CD8-positive, alpha-beta memory T cell (primary cell): ENCODE measurements around the gene PNPLA8. TPM values are rescaled to one million over a fixed set of nuclear protein-coding genes. Genes with fewer than 3 reads are reported as not detected.
A peak's percentile ranks its signal among the peaks of the same experiment; 100 is the strongest.

Source experiments
- CTCF ChIA-PET: fragments of 350-600 bp; sonication (Branson Sonifier 250); formaldehyde crosslinking; loops from one replicate; lab custom pipeline; 2021; ENCODE audit warnings: antibody characterized with exemption; lab: Charles Lee
- POLR2A ChIA-PET: fragments of 350-600 bp; sonication (Branson Sonifier 250); formaldehyde crosslinking; loops from one replicate; lab custom pipeline; 2021; ENCODE audit warnings: antibody characterized with exemption; lab: Charles Lee
- DNase-seq, 5 donors: peaks; one replicate each; pipeline versions ENCODE4 v3.0.0 to v3.0.0-alpha.2; 2020 to 2022; ENCODE audit warnings: mixed read lengths in 1 of 5
- H3K27ac ChIP-seq: one replicate; pipeline ENCODE4 v1.7.0; 2013; ENCODE audit warnings: low read depth, mild to moderate bottlenecking, low read length, moderate library complexity
- H3K27me3 ChIP-seq: 2 replicates; pipeline ENCODE4 v1.7.0; 2013; ENCODE audit warnings: low read length, mild to moderate bottlenecking; ENCODE audit not compliant: insufficient read depth, poor library complexity, severe bottlenecking
- H3K36me3 ChIP-seq: 2 replicates; pipeline ENCODE4 v1.7.0; 2013; ENCODE audit warnings: mild to moderate bottlenecking, low read length, moderate library complexity; ENCODE audit not compliant: insufficient read depth
- H3K4me1 ChIP-seq: 2 replicates; pipeline ENCODE4 v1.7.0; 2013; ENCODE audit warnings: mild to moderate bottlenecking, low read length, moderate library complexity; ENCODE audit not compliant: insufficient read depth
- H3K4me3 ChIP-seq: 2 replicates; pipeline ENCODE4 v1.7.0; 2013; ENCODE audit warnings: mild to moderate bottlenecking, low read length
- H3K9me3 ChIP-seq: 2 replicates; pipeline ENCODE4 v1.7.0; 2013; ENCODE audit warnings: mild to moderate bottlenecking, low read length
- H3K27ac Mint-ChIP-seq, 8 donors: one replicate each; pipeline ENCODE4 v1.8.0; 2020 to 2021; ENCODE audit warnings: mixed read lengths in 8 of 8, mild to moderate bottlenecking in 6 of 8, inconsistent platforms in 3 of 8, moderate library complexity in 3 of 8
- H3K27me3 Mint-ChIP-seq, 2 donors: one replicate each; pipeline ENCODE4 v1.8.0; 2020 to 2021; ENCODE audit warnings: mixed read lengths in 2 of 2, mild to moderate bottlenecking in 1 of 2, moderate library complexity in 1 of 2
- H3K36me3 Mint-ChIP-seq, 3 donors: one replicate each; pipeline ENCODE4 v1.8.0; 2020 to 2021; ENCODE audit warnings: mixed read lengths in 3 of 3, inconsistent platforms in 1 of 3, mild to moderate bottlenecking in 1 of 3
- H3K4me1 Mint-ChIP-seq, 3 donors: one replicate each; pipeline ENCODE4 v1.8.0; 2020 to 2021; ENCODE audit warnings: mixed read lengths in 3 of 3, inconsistent platforms in 1 of 3, mild to moderate bottlenecking in 1 of 3
- H3K4me3 Mint-ChIP-seq, 7 donors: one replicate each; pipeline ENCODE4 v1.8.0; 2020 to 2021; ENCODE audit warnings: mixed read lengths in 7 of 7, mild to moderate bottlenecking in 6 of 7, moderate library complexity in 4 of 7, inconsistent platforms in 2 of 7
- H3K9me3 Mint-ChIP-seq, 5 donors: one replicate each; pipeline ENCODE4 v1.8.0; 2020 to 2022; ENCODE audit warnings: mixed read lengths in 5 of 5, mild to moderate bottlenecking in 3 of 5, moderate library complexity in 2 of 5, inconsistent platforms in 1 of 5
- polyA plus RNA-seq: library from polyadenylated mRNA; unstranded; fragments of 300-500 nt; fragmentation: Illumina TruSeq; gene quantifications from one replicate; pipeline ENCODE4 v1.2.3, GENCODE V29; 2021
- total RNA-seq, 2 experiments: library from RNA; stranded (reverse); gene quantifications; one replicate each; pipeline ENCODE4 v1.2.3, GENCODE V29; 2021

Gene PNPLA8, protein sequence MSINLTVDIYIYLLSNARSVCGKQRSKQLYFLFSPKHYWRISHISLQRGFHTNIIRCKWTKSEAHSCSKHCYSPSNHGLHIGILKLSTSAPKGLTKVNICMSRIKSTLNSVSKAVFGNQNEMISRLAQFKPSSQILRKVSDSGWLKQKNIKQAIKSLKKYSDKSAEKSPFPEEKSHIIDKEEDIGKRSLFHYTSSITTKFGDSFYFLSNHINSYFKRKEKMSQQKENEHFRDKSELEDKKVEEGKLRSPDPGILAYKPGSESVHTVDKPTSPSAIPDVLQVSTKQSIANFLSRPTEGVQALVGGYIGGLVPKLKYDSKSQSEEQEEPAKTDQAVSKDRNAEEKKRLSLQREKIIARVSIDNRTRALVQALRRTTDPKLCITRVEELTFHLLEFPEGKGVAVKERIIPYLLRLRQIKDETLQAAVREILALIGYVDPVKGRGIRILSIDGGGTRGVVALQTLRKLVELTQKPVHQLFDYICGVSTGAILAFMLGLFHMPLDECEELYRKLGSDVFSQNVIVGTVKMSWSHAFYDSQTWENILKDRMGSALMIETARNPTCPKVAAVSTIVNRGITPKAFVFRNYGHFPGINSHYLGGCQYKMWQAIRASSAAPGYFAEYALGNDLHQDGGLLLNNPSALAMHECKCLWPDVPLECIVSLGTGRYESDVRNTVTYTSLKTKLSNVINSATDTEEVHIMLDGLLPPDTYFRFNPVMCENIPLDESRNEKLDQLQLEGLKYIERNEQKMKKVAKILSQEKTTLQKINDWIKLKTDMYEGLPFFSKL
- total RNA-seq (10 to 100 TPM; 16.3 to 17.9 TPM), polyA plus RNA-seq (29.7 TPM)

DNA sequence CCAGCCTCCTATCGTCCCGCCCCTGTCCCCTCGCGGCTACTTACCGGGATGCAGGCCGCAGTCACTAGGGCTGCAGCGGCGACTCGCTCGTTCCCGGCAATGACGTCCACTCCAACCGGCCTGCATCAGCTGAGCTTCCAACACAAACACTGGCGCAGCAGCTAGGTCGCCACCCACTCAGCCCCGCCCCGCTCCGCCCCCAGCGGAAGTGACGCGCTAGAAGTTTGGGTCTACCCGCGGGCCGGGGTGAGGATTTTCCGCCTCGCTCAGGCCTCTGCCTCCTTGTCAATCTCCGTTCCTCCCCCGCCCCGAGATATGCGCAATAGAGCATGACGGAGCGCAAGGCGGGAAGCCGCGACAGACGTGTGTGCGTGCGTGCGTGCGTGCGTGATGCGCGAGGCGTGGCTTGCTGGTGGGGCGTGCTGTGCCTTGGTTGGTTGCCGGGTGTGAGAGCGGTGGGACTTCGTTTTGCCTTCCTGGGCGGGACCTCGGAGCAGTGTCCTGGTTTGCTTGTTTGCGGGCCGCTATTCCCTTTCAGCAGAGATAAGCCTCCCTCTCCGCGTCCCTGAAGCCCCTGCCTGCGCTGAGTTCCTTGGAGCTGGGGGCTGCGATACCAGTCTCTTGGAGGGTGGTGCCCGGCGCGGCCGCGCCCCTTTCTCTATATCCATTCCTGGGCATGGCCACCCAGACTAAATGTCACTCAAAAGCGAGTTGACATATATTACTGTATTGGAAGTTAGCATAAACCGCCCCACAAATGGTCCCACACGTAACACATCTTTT lies at the start of gene PNPLA8:
TSS of gene PNPLA8 (minus strand) at position 151 of the 783 bp plus-strand sequence. CDS start 10,644 bp downstream, outside the sequence.
- Mint-ChIP-seq H3K27me3 (no peaks in the 10 kb centered on the region), H3K27ac (peak within 1 kb of the TSS; percentile 93 to 100 (median 99)), H3K4me1 (peaks cover 45 to 53% (median 46%) of the 10 kb centered on the region in 3 donors), H3K4me3 (peak within 1 kb of the TSS; percentile 88 to 99 (median 98)), H3K9me3 (no peaks in the 10 kb centered on the region), H3K36me3 (peaks cover 0 to 21% (median 6%) of the 10 kb centered on the region in 3 donors)
- H3K27me3 ChIP-seq = no peaks in the 10 kb centered on the region
- H3K27ac ChIP-seq = peak within 1 kb of the TSS; percentile 98
- ChIA-PET POLR2A (interaction anchor here (0.5 to 4.2 kb wide), 5 partner anchors 24 to 1357 kb away, joined by 3 to 72 read pairs (median 3); partner anchors contain the start of genes DNAJB9, HBP1 and THAP5), CTCF (interaction anchor here (1.4 to 1.5 kb wide), 2 partner anchors 9 to 43 kb away, joined by 6 to 7 read pairs; partner anchors contain the start of genes DNAJB9 and THAP5)
- no peaks in the 10 kb centered on the region for H3K9me3 ChIP-seq
- H3K4me1 ChIP-seq = peaks cover 33% of the 10 kb centered on the region
- H3K36me3 ChIP-seq = no peaks in the 10 kb centered on the region
- H3K4me3 ChIP-seq = peak within 1 kb of the TSS; percentile 83
- peak; percentile 100 for DNase-seq

DNA sequence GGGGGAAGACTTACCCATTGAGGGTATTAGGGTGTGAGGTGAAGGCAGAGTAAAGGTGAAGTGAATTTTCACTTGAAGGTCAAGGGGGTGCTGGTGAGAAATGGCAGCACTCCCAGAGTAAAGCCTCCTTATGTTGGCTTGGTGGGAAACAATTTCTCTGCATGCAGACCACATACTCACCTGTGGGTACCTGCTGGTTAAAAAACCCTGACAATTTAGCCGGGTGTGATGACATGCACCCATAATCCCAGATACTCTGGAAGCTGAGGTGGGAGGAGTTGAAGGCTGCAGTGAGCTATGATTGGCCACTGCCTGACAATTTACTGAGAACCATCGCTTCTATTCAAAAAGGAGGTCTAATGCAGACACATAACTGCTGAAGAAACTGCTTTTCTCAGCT lies 49.2 kb upstream of the PNPLA8 start:
- H3K4me3 Mint-ChIP-seq = no peak overlapping the region
- CTCF ChIA-PET = no interaction called here
- Histone ChIP-seq H3K4me3 (no peak overlapping the region), H3K9me3 (no peaks in the 10 kb centered on the region), H3K36me3 (peaks cover 13% of the 10 kb centered on the region), H3K4me1 (peaks cover 15% of the 10 kb centered on the region), H3K27ac (no peak overlapping the region), H3K27me3 (no peaks in the 10 kb centered on the region)
- peaks cover 44 to 70% (median 57%) of the 10 kb centered on the region in 3 donors for H3K4me1 Mint-ChIP-seq
- no peaks in the 10 kb centered on the region for H3K27me3 Mint-ChIP-seq
- H3K9me3 Mint-ChIP-seq = no peaks in the 10 kb centered on the region
- POLR2A ChIA-PET = interaction anchor here (1.0 kb wide), 1 partner anchor 49 kb away, joined by 3 read pairs; the partner anchor contains the start of gene PNPLA8
- H3K36me3 Mint-ChIP-seq = peaks cover 10 to 65% (median 27%) of the 10 kb centered on the region in 3 donors
- no peak for DNase-seq
- peak overlapping the region in 2 of 8 donors; percentile 47 to 62 for H3K27ac Mint-ChIP-seq

DNA sequence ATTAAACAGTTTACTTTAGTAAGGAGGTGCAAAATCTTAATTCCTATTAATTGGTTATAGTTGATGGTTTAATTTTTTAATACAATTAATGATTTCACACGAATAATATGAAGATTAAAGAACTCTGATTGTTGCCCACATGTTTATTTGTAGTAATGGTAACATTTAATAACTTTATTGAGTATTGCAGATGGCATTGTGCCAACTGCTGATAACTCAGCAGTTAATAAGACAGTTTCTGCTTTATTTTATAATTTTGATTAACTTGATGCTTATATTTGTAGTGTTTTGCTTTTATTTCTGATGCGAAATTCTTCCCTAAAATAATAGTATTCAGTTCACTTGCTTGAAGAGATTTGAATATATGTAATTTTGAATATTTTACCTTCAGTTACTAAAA lies 46.5 kb upstream of the PNPLA8 start:
- DNase-seq = no peak
- Mint-ChIP-seq H3K4me1 (peaks cover 61 to 82% (median 78%) of the 10 kb centered on the region in 3 donors), H3K9me3 (no peaks in the 10 kb centered on the region), H3K36me3 (peaks cover 0 to 64% (median 14%) of the 10 kb centered on the region in 3 donors), H3K27ac (peak overlapping the region in 1 of 8 donors; percentile 46), H3K27me3 (peaks cover 0 to 4% of the 10 kb centered on the region in 2 donors), H3K4me3 (no peak overlapping the region)
- no peaks in the 10 kb centered on the region for H3K27me3 ChIP-seq
- H3K4me1 ChIP-seq = peaks cover 29% of the 10 kb centered on the region
- no peak overlapping the region for H3K4me3 ChIP-seq
- POLR2A ChIA-PET = no interaction called here
- peaks cover 13% of the 10 kb centered on the region for H3K36me3 ChIP-seq
- CTCF ChIA-PET = interaction anchor here (1.1 kb wide), 1 partner anchor 75 kb away, joined by 3 read pairs; no protein-coding TSS in a partner anchor
- H3K9me3 ChIP-seq = no peaks in the 10 kb centered on the region
- no peak overlapping the region for H3K27ac ChIP-seq

DNA sequence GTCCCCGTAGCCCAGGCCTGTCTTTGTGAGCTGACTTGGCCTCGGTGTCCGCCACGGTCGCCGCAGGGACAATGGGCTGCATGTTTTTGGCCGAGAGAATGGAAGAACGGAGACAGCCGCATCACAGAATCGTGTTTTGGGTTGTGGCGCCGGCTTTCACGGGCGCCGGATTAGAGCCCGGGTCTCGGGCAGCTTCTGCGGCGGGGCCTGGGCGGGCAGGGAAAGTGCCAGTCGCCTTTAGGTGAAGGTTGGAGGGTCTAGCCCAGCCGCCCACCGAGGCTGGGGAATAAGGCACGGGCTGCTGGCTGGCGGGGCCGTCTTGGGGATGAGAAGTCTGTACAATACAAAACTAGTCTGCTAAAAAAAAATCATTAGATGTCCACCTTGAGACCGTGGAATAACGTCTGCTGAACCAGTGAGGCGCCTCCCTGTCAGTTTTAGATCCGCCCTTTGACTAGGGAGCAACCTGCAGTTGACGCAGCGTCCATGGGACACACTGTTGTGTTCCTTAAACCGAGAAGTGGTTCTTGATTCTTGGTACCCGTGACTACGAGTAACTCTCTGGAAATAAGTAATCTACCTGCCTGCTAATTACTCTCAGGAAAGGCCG lies 44.3 kb upstream of the PNPLA8 start:
- ChIA-PET POLR2A (interaction anchor here (0.8 to 3.8 kb wide), 3 partner anchors 10 to 45 kb away, joined by 4 to 72 read pairs (median 4); partner anchors contain the start of gene PNPLA8), CTCF (interaction anchor here (1.0 to 1.4 kb wide), 3 partner anchors 10 to 45 kb away, joined by 3 to 6 read pairs (median 4); partner anchors contain the start of gene PNPLA8)
- Mint-ChIP-seq H3K4me1 (peaks cover 65 to 84% (median 83%) of the 10 kb centered on the region in 3 donors), H3K4me3 (peak overlapping the region; percentile 92 to 99 (median 95)), H3K9me3 (no peaks in the 10 kb centered on the region), H3K27me3 (peaks cover 0 to 5% of the 10 kb centered on the region in 2 donors), H3K36me3 (peaks cover 7 to 55% (median 14%) of the 10 kb centered on the region in 3 donors), H3K27ac (peak overlapping the region; percentile 97 to 100 (median 100))
- H3K36me3 ChIP-seq = peaks cover 13% of the 10 kb centered on the region
- H3K4me1 ChIP-seq = peaks cover 38% of the 10 kb centered on the region
- DNase-seq = peak; percentile 19 to 65 (median 44)
- no peaks in the 10 kb centered on the region for H3K27me3 ChIP-seq
- H3K4me3 ChIP-seq = peak overlapping the region; percentile 74
- no peaks in the 10 kb centered on the region for H3K9me3 ChIP-seq
- H3K27ac ChIP-seq = peak overlapping the region; percentile 100

DNA sequence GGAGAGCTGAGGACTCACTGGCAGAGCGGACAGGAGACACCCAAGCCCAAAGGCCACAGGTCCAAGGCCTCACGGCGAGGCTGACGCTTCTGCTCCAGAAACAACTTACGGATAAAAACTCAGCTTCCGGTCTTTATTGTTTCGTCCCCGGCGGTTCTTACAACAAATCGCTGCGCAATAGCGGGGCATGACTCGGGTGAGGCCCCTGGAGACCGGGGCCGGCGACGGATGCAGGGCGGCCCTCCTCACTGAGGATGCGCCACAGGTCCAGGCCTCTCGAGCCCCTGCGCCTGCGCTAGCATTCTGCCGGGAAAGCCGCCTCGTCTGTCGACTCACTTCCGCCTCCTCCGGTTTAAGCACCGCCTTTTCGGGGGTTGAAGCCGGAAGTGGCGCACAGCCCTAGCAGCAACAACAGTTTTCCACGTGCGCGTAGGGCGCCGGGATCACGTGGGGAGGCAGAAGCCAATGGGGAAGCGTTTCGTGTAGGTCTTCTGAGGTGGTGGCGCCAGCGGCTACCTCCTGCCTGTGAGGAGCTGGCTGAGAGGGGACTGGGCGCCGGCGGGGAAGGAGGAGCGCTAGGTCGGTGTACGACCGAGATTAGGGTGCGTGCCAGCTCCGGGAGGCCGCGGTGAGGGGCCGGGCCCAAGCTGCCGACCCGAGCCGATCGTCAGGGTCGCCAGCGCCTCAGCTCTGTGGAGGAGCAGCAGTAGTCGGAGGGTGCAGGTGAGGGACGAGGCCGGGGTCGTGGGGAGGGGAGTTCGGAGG lies 43.6 kb upstream of the PNPLA8 start, which contains the start of the genes DNAJB9 and THAP5:
TSS of gene DNAJB9 (plus strand) at position 494 of the 765 bp plus-strand sequence. CDS start 1,853 bp downstream, outside the sequence.
TSS of gene THAP5 (minus strand) at position 326 of the 765 bp plus-strand sequence. CDS start at position 189, 137 bp downstream.
- ChIA-PET CTCF (interaction anchor here (1.0 to 1.4 kb wide), 3 partner anchors 9 to 44 kb away, joined by 3 to 6 read pairs (median 4); partner anchors contain the start of gene PNPLA8), POLR2A (interaction anchor here (0.8 to 3.8 kb wide), 4 partner anchors 10 to 1401 kb away, joined by 4 to 72 read pairs (median 4); partner anchors contain the start of genes HBP1 and PNPLA8)
- H3K36me3 ChIP-seq = peaks cover 10% of the 10 kb centered on the region
- Mint-ChIP-seq H3K4me3 (peak within 1 kb of the TSS; percentile 92 to 99 (median 95)), H3K9me3 (no peaks in the 10 kb centered on the region), H3K27me3 (peaks cover 0 to 5% of the 10 kb centered on the region in 2 donors), H3K4me1 (peaks cover 61 to 83% (median 77%) of the 10 kb centered on the region in 3 donors), H3K36me3 (peaks cover 9 to 55% (median 12%) of the 10 kb centered on the region in 3 donors), H3K27ac (peak within 1 kb of the TSS; percentile 97 to 100 (median 100))
- H3K4me1 ChIP-seq = peaks cover 38% of the 10 kb centered on the region
- H3K9me3 ChIP-seq = no peaks in the 10 kb centered on the region
- peak within 1 kb of the TSS; percentile 92 for H3K4me3 ChIP-seq
- DNase-seq = peak; percentile 98 to 100 (median 100)
- no peaks in the 10 kb centered on the region for H3K27me3 ChIP-seq
- H3K27ac ChIP-seq = peak within 1 kb of the TSS; percentile 100

DNA sequence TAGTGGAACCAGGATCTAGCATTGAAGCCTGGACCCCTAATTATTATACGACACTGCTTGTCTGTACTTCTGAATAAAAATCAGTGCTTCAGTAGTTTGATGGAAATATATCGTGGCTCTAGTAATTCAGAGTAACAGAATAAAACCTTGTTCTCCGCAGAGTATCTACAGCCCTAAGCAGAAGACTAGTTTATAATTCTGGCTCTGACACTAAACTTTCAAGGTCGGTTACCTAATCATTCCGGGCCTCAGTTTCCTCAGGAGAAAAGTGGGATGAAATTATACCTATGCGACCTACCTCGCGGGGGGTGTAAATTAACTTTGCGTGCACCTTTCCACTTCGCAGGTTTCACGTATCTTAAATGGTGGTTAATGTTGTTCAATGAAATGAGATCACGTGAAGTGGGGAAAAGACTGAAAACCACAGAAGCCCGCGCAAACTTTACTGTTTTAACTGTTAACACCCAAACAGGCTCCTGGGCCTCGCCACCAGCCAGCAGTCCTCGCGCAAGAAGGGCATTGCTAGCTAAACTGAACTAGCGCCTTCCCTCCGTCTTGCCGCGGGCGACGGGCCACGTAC lies 43.0 kb upstream of the PNPLA8 start:
- Mint-ChIP-seq H3K4me3 (peak overlapping the region; percentile 92 to 99 (median 95)), H3K36me3 (peaks cover 12 to 56% (median 15%) of the 10 kb centered on the region in 3 donors), H3K9me3 (no peaks in the 10 kb centered on the region), H3K4me1 (peaks cover 55 to 77% (median 70%) of the 10 kb centered on the region in 3 donors), H3K27me3 (peaks cover 0 to 5% of the 10 kb centered on the region in 2 donors), H3K27ac (peak overlapping the region; percentile 97 to 100 (median 100))
- Histone ChIP-seq H3K36me3 (peaks cover 9% of the 10 kb centered on the region), H3K4me1 (peaks cover 38% of the 10 kb centered on the region), H3K9me3 (no peaks in the 10 kb centered on the region), H3K27me3 (no peaks in the 10 kb centered on the region), H3K4me3 (peak overlapping the region; percentile 92), H3K27ac (peak overlapping the region; percentile 100)
- POLR2A ChIA-PET = interaction anchor here (0.6 to 3.8 kb wide), 3 partner anchors 43 to 1400 kb away, joined by 4 to 72 read pairs (median 4); partner anchors contain the start of genes HBP1 and PNPLA8
- CTCF ChIA-PET = interaction anchor here (1.3 to 1.4 kb wide), 2 partner anchors 9 to 44 kb away, joined by 3 to 6 read pairs; partner anchors contain the start of gene PNPLA8
- peak in 1 of 5 donors; percentile 0 for DNase-seq
